ENCODE measurements around the gene BRD3. TPM values are rescaled to one million over a fixed set of nuclear protein-coding genes. Genes with fewer than 3 reads are reported as not detected.

Gene BRD3
- polyA plus RNA-seq, 12 donors: 45.4 to 418 (median 64.9) TPM

- no peak for DNase-seq
Observed at GRCh38 chr9:133980864-133981588, 86.8 kb downstream of the BRD3 start.

Other genes starting within 250 kb of the BRD3 start
- gene VAV2, start 75.7 kb downstream of the BRD3 start, polyA plus RNA-seq (ENCODE audit: insufficient read length in 12 of 12): 10 to 100 TPM in 11 of 12 donors, not detected in 1; 12.0 to 16.6 (median 15.0) TPM
- 10 to 100 TPM in 6 of 12 donors, 1 to 10 TPM in 5, not detected in 1; 8.2 to 15.7 (median 10.5) TPM for gene BRD3OS, start 42.5 kb downstream of the BRD3 start, polyA plus RNA-seq (ENCODE audit: insufficient read length in 12 of 12)
- 10 to 100 TPM in 11 of 12 donors, not detected in 1; 36.7 to 58.0 (median 40.2) TPM for gene WDR5, start 68.1 kb upstream of the BRD3 start, polyA plus RNA-seq (ENCODE audit: insufficient read length in 12 of 12)
- gene RNU6ATAC, start 96.5 kb upstream of the BRD3 start, polyA plus RNA-seq (ENCODE audit: insufficient read length in 12 of 12): not detected